PFSK-1 (cell line): ENCODE data around the gene CLPSL1.

Source experiments
- FOXP2 ChIP-seq: optimal IDR thresholded peaks from 2 replicates; pipeline ENCODE3; 2011; ENCODE audit warnings: borderline replicate concordance, control low read depth, inconsistent platforms; ENCODE audit not compliant: insufficient read depth; ENCODE audit errors: extremely low read length, extremely low read depth
- POLR2AphosphoS5 ChIP-seq: IDR thresholded peaks from 2 replicates; pipeline ENCODE4 v1.6.1; 2012; ENCODE audit warnings: low read depth, mild to moderate bottlenecking, control low read depth, low read length, moderate library complexity
- REST ChIP-seq, 2 experiments: IDR thresholded peaks; 2 replicates each; pipeline versions ENCODE4 v1.6.1 to v1.8.0; 2011 to 2012; ENCODE audit warnings: low read depth in 2 of 2, low read length in 2 of 2, control low read depth in 1 of 2, inconsistent platforms in 1 of 2, mild to moderate bottlenecking in 1 of 2, moderate library complexity in 1 of 2; ENCODE audit not compliant: insufficient read depth in 1 of 2
- SIN3A ChIP-seq: IDR thresholded peaks from 2 replicates; pipeline ENCODE4 v1.6.1; 2012; ENCODE audit warnings: mild to moderate bottlenecking, low read length, moderate library complexity, borderline replicate concordance; ENCODE audit not compliant: insufficient read depth
- TAF1 ChIP-seq: IDR thresholded peaks from 2 replicates; pipeline ENCODE4 v1.6.1; 2012; ENCODE audit warnings: low read length, control low read depth, borderline replicate concordance; ENCODE audit not compliant: insufficient read depth

CLPSL1 gene

DNA sequence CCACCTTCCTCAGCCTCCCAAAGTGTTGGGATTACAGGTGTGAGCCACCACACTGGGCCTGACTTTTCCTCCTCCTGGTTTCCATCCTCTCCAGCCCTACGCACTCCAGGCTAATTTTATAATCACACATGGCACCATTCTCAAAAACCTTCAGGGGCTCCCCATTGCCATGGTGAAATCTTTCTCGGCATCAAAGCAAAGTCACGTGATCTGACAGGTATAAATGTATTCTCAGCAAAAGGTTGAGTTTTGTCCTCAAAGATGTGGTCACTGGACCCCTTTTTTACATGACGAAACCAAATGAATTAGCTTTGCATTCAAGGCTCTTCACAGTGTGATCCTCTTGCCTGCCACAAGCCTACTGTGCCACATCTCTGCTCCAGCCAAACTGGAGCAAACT is 28.5 kb upstream of the CLPSL1 start:
- no peak for TF ChIP-seq REST (IDR thresholded peaks at IDR 0.05; ENCODE audit: insufficient read depth in 1 of 2, low read depth in 2 of 2, low read length in 2 of 2)
- TF ChIP-seq FOXP2, result no peak
- no peak for TF ChIP-seq TAF1

DNA sequence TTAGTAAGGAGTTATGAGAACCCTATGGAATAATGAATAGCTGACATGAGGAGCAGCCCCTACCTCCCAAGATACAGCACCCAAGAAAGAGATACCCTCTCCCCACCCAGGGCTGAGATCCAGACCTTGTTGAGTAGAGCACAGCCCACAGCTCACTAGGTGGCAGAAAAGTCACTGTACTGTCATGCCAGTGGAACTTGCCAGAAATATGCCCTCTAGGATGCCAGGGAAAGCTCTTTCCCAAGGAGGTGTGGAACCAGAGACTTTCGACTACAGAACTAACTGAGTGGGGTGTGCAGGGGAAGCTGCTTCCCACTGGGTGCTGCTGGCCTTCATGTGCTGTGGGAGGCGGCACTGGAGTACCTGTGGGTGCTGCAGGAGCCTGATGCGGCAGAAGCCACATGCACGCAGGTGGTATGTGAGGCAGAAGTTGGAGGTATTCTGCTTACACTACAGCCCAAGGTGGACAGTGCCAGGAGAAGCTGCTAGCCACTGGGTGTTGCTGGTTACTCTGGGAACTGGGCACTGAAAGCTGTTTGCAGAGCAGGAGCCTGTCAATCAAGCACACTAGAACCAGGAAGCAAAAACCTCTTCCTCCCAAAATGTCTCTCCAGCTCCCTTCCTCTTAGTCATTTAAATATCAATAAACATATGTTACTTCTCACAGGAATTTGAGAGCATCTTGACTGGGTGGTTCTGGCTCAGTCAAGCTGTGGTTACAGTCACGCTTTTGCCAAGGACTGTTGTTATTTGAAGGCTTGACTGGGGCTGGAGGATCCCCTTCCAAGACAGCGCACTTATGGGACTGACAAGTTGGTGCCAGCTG is 26.2 kb upstream of the CLPSL1 start:
- TF ChIP-seq TAF1, result no peak
- TF ChIP-seq SIN3A, result no peak
- no peak for TF ChIP-seq REST (IDR thresholded peaks at IDR 0.05; ENCODE audit: insufficient read depth in 1 of 2, low read depth in 2 of 2, low read length in 2 of 2)
- TF ChIP-seq FOXP2, result no peak
- TF ChIP-seq POLR2AphosphoS5, result no peak

DNA sequence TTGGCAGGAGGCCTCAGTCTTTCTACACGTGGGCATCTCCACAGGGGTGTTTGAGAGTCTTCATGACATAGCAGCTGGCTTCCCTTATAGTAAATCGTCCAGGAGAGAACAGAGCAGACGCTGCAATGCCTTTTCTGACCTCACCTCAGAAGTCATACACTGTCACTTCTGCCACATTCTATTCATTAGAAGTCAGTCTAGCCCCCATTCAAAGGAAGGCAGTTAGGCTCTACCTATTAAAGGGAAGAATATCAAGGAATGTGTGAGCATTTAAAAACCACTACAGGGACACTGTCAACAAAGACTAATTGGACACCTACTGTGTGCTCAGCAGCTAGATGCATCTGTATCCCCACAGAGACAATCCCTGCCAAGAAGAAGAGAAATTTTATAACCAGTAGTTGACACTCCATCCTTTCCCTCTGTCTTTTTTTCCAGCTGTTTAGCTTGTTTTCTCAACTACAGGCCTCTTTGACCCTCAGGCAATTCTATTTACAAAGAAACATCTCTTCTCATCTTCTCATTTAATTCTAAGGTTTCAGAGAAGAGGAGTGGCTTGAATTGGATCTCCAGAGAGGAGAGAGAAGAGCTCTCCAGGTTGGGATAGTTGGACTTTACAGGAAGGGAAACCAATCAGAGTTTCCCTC is 25.4 kb upstream of the CLPSL1 start:
- TF ChIP-seq SIN3A (no peak), REST (IDR thresholded peaks at IDR 0.05; ENCODE audit: insufficient read depth in 1 of 2, low read depth in 2 of 2, low read length in 2 of 2) (no peak), TAF1 (no peak), POLR2AphosphoS5 (no peak), FOXP2 (no peak)

- TF ChIP-seq POLR2AphosphoS5 (no peak), FOXP2 (no peak), SIN3A (no peak), REST (IDR thresholded peaks at IDR 0.05; ENCODE audit: insufficient read depth in 1 of 2, low read depth in 2 of 2, low read length in 2 of 2) (no peak), TAF1 (no peak)
Measured at GRCh38 chr6:35757456-35758123, 23.2 kb upstream of the CLPSL1 start.
